ENCODE results near the gene ADGRD1.

DNA sequence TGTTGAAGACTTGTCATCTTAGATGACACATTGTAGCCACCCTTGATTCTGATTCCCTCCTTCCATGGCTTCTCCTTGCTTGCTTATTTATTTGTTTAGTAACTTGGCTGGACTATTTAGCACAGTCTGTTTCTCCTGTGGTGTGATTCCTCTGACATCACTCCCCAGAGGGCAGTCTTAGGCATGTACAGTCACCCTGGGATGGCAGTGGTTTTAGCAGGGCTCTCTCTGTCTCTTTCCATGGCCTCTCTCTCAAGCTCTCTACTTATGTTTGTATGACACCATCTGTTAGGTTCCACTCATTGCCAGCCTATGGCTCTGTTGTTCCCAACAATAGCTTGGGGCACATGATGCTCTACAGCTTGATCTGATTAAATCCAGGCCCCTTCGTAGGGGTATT lies 158.3 kb downstream of the ADGRD1 start:
- TF ChIP-seq EP300 (IDR thresholded peaks at IDR 0.05; ENCODE audit: borderline replicate concordance): no peak
- no peak for TF ChIP-seq RAD21 (IDR thresholded peaks at IDR 0.05; ENCODE audit: low read depth)
- TF ChIP-seq NFIC (IDR thresholded peaks at IDR 0.05): no peak
- no peak for TF ChIP-seq TAF1 (IDR thresholded peaks at IDR 0.05; ENCODE audit: low read depth)
